Fibroblast of the aortic adventitia (primary cell): ENCODE data around the gene PTP4A2. TPM values are rescaled to one million over a fixed set of nuclear protein-coding genes. Genes with fewer than 3 reads are reported as not detected.

Source experiments
- DNase-seq: peaks from one replicate; pipeline ENCODE4 v3.0.0-alpha.2; 2010; ENCODE audit warnings: low read depth
- H3K4me3 ChIP-seq: 2 replicates; pipeline ENCODE4 v1.5.1; 2011; ENCODE audit warnings: low read depth, mild to moderate bottlenecking, control low read depth, low read length, moderate library complexity
- CTCF ChIP-seq: IDR thresholded peaks from 2 replicates; pipeline ENCODE4 v1.5.1; 2011; ENCODE audit warnings: mild to moderate bottlenecking, low read length, control low read depth, inconsistent platforms; ENCODE audit not compliant: insufficient read depth
- total RNA-seq: library from RNA; depleted of rRNA; stranded (reverse); fragments of >200 nt; gene quantifications from 2 replicates; pipeline ENCODE4 v1.2.3, GENCODE V29; 2012; ENCODE audit warnings: low replicate concordance

The PTP4A2 gene
- total RNA-seq, 1 donor, result 692 TPM

DNA sequence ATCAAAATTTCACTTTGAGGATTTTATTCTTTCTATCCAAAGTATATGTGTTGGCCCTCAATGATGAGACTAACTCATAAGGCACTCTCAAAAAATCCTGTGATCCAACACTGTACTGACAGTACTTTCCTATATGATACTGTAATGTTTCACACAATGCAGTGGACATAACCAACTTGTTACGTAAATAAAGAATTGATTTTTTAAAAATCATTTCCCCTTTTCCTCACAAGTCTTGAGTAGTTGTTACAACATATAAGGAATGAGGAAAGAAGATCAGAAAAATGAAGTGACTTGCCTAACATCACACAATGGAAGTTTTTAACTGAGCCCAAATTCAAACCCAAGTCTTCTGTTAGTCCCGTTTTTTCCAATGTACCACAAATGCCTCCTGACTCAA, 17.2 kb downstream of the PTP4A2 start:
- no peak overlapping the region for H3K4me3 ChIP-seq
- TF ChIP-seq CTCF, result no peak
- DNase-seq, result peak; percentile 30

DNA sequence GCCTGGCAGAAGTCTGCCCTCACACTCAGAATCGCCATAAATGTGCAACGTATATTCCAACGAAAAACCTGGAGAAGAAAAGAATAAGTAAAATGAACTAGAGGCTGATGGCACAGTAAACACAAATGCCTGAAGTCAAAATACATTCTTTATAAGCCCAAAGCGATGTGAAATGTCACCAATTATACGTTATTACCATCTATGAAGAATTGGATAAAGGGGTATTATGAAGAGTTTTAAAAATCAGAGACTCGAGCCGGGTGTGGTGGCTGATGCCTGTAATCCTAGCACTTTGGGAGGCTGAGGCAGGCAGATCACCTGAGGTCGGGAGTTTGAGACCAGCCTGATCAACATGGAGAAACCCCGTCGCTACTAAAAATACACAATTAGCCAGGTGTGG, 18.6 kb downstream of the PTP4A2 start:
- no peak for DNase-seq
- no peak overlapping the region for H3K4me3 ChIP-seq
- TF ChIP-seq CTCF, result no peak

DNA sequence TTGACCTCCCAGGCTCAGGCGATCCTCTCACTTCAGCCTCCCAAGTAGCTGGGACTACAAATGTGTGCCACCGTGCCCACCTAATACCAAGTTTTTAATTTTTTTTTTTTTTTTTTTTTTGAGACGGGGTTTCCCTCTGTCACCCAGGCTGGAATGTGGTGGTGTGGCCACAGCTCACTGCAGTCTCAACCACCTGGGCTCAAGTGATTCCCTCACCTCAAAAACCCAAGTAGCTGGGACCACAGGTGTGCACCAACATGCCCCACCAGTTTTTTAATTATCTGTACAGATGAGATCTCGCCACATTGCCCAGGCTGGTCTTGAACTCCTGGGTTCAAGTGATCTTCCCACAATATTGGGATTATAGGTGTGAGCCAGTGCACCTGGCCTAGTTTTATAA, 22.7 kb downstream of the PTP4A2 start:
- no peak for TF ChIP-seq CTCF
- no peak for DNase-seq

GRCh38 chr1:31913968-31914367, 24.2 kb downstream of the PTP4A2 start:
- no peak for TF ChIP-seq CTCF
- no peak overlapping the region for H3K4me3 ChIP-seq
- DNase-seq, result no peak

More for the DNA sequence above, 22.7 kb downstream of the PTP4A2 start:
- H3K4me3 ChIP-seq, result no peak overlapping the region

DNA sequence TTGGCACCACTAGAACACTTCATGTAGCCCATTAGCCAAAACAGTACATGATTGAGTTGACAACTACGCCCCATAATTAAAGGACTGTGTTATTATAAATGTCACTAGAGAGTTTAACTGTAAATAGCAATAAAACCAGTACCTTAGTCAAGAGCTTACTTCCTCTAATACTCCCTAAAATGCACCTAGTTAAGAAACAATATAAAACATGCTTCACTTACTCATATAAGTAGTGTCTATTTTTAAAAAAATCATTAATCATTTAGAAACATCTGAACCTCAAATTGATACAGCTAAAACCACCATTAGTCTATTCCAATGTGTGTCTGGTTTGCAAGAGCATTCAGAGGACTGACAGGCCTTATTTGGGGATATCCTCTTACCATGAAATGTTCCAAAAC, 25.3 kb downstream of the PTP4A2 start:
- H3K4me3 ChIP-seq, result no peak overlapping the region
- DNase-seq, result no peak
- no peak for TF ChIP-seq CTCF

DNA sequence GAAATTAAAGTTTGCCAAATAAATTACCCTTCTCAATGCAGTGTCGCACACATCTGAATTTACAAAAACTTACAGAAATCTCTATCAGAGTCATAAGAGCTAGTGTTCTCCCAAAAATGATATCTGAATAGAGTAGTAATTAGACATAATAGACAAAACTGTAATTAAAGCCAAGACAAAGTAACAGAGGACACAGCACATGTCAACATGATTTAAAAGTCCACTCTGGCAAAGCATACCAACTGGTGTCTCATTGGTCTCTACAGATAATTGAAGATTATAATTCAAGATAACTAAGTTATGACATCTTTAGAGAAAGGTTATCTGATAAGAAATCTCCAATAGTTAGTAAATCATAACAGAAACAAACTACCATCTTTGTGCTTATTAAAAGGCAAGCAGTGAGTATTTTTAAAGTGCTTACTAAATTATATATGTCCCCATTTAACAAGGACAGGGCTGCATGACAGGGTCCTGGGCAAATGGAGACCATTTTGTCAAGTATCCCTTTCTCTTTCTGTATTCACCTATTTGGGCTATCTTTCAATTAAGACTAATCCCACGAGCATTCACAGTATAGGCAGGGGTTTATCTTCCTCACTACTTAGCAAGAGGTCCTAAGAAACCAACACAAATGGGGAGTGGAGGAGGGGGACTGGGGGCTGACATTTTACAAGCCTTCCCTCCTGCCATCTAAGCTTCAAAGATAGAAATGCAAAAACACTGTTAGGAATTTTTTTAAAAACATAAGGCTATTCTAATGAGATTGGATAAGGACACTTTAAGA, 26.0 kb downstream of the PTP4A2 start:
- DNase-seq, result no peak
- no peak overlapping the region for H3K4me3 ChIP-seq
- no peak for TF ChIP-seq CTCF

GRCh38 chr1:31910933-31911332, 27.2 kb downstream of the PTP4A2 start:
- no peak for TF ChIP-seq CTCF
- H3K4me3 ChIP-seq, result no peak overlapping the region
- peak; percentile 18 for DNase-seq
